ENCODE results near the gene DSPP.

DSPP gene

GRCh38 chr4:87632469-87632868, 24.1 kb downstream of the DSPP start:
- DNase-seq, result no peak

GRCh38 chr4:87633243-87633642, 24.9 kb downstream of the DSPP start:
- no peak for DNase-seq

- no peak for DNase-seq
Observed at GRCh38 chr4:87644286-87644685, 36.0 kb downstream of the DSPP start.

GRCh38 chr4:87649980-87650379, 41.7 kb downstream of the DSPP start, which contains the start of gene DMP1:
Gene DMP1 (plus strand): TSS chr4:87650280. CDS start chr4:87656493, 6,213 bp downstream.
- no peak for DNase-seq

GRCh38 chr4:87650938-87651337, 42.6 kb downstream of the DSPP start:
- no peak for DNase-seq

GRCh38 chr4:87651941-87652340, 43.6 kb downstream of the DSPP start:
- no peak for DNase-seq

- no peak for DNase-seq
Observed at GRCh38 chr4:87654487-87655044, 46.2 kb downstream of the DSPP start.

- peak; percentile 69 for DNase-seq
Observed at GRCh38 chr4:87657525-87657924, 49.2 kb downstream of the DSPP start.

- DNase-seq, result peak; percentile 67
Observed at GRCh38 chr4:87659247-87659931, 51.1 kb downstream of the DSPP start.

- DNase-seq, result no peak
Observed at GRCh38 chr4:87662871-87663270, 54.5 kb downstream of the DSPP start.
